ENCODE data around the gene RASSF4.

The RASSF4 gene

GRCh38 chr10:44963772-44964633, 4.4 kb downstream of the RASSF4 start:
- no peak for DNase-seq (ENCODE audit: low read depth in 2 of 2)

GRCh38 chr10:44965104-44965503, 5.5 kb downstream of the RASSF4 start:
- DNase-seq (ENCODE audit: low read depth in 2 of 2) = no peak

GRCh38 chr10:44965651-44966097, 6.1 kb downstream of the RASSF4 start:
- DNase-seq (ENCODE audit: low read depth in 2 of 2) = no peak

- DNase-seq (ENCODE audit: low read depth in 2 of 2) = no peak
Measured at GRCh38 chr10:44966129-44966815, 6.7 kb downstream of the RASSF4 start.

- no peak for DNase-seq (ENCODE audit: low read depth in 2 of 2)
Measured at GRCh38 chr10:44966816-44967509, 7.4 kb downstream of the RASSF4 start.

- no peak for DNase-seq (ENCODE audit: low read depth in 2 of 2)
Measured at GRCh38 chr10:44967616-44968015, 8.0 kb downstream of the RASSF4 start.

- no peak for DNase-seq (ENCODE audit: low read depth in 2 of 2)
Measured at GRCh38 chr10:44968091-44968490, 8.5 kb downstream of the RASSF4 start.

GRCh38 chr10:44968500-44969400, 9.1 kb downstream of the RASSF4 start:
- DNase-seq (ENCODE audit: low read depth in 2 of 2) = no peak

GRCh38 chr10:44969854-44970253, 10.3 kb downstream of the RASSF4 start:
- DNase-seq (ENCODE audit: low read depth in 2 of 2) = no peak

- no peak for DNase-seq (ENCODE audit: low read depth in 2 of 2)
Measured at GRCh38 chr10:44970812-44971395, 11.3 kb downstream of the RASSF4 start.

GRCh38 chr10:44971434-44971833, 11.8 kb downstream of the RASSF4 start:
- DNase-seq (ENCODE audit: low read depth in 2 of 2) = no peak

GRCh38 chr10:44971935-44972757, 12.5 kb downstream of the RASSF4 start:
- DNase-seq (ENCODE audit: low read depth in 2 of 2) = no peak

- DNase-seq (ENCODE audit: low read depth in 2 of 2) = no peak
Measured at GRCh38 chr10:44972874-44973306, 13.3 kb downstream of the RASSF4 start.

GRCh38 chr10:44973323-44974081, 13.9 kb downstream of the RASSF4 start:
- DNase-seq (ENCODE audit: low read depth in 2 of 2) = no peak

- no peak for DNase-seq (ENCODE audit: low read depth in 2 of 2)
Measured at GRCh38 chr10:44974082-44974627, 14.6 kb downstream of the RASSF4 start.

GRCh38 chr10:44974628-44975430, 15.2 kb downstream of the RASSF4 start:
- peak; percentile 43 to 58 for DNase-seq (ENCODE audit: low read depth in 2 of 2)

GRCh38 chr10:44975431-44976331, 16.1 kb downstream of the RASSF4 start:
- no peak for DNase-seq (ENCODE audit: low read depth in 2 of 2)

Measured in stimulated activated CD8-positive, alpha-beta memory T cell treated with anti-CD3 and anti-CD28 coated beads, Interleukin-2, amount 100 ng/mL, for 48 hours (primary cell).